Activated CD8-positive, alpha-beta memory T cell treated with anti-CD3 and anti-CD28 coated beads, Interleukin-2, amount 50 U/mL, for 1 hour (primary cell): Measurements from ENCODE around the gene GRM8.

Experiments used
- DNase-seq: peaks from one replicate; pipeline ENCODE4 v3.0.0-alpha.2; 2020; ENCODE audit errors: extremely low read depth

GRM8 gene

DNA sequence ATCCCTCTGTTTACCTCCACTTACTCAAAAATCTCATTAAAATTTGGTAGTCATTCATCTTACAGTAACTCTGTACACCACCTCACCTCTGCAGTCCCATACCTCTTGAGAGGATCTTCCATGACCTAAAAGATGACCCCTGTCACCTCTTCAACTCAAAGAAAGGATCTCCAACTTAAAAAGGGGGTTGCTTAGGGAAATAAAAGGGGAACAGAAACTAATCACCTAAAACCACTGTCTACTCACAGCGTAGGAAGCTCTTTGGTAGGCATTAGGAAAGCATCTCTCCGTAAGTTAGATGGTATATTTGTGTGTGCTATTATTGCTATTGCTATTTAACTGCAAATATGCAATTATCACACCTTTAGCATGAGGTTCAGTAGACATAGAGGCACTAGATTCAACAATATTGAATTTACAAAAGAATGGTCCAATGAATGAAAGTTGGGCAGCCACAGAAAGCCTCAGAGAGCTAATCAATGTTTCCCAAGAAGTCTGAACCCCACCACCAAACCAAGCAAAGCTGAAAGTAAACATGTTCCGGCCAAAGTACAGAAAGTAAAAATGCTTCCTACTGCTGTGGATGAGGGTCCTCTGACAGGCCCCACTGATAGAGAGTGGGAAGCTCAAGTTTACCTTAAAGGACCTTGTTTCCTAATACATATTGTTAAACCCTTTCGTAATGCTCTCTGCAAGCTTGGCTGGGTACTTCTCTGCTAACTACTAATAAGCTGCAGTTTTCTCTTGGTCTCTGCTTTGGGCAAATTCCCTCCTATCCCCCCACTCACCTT is 105.8 kb downstream of the GRM8 start:
- no peak for DNase-seq

DNA sequence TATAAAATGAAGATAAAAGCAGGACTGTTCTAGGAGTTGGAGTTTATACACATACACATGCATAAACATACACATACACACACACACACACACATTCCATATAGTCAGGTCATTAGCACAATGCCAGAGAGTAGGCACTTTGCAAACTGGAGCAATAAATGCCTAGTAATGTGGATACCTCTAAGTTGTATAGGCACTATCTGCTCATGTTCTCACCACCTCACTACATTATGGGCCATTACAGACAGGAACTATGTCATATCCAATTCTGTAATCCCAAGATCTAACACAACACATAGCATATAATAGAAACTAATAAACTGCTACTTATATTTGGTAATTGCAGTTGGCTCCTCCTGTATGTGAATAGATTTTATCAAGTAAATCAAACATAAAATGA is 115.6 kb downstream of the GRM8 start:
- DNase-seq = no peak

DNA sequence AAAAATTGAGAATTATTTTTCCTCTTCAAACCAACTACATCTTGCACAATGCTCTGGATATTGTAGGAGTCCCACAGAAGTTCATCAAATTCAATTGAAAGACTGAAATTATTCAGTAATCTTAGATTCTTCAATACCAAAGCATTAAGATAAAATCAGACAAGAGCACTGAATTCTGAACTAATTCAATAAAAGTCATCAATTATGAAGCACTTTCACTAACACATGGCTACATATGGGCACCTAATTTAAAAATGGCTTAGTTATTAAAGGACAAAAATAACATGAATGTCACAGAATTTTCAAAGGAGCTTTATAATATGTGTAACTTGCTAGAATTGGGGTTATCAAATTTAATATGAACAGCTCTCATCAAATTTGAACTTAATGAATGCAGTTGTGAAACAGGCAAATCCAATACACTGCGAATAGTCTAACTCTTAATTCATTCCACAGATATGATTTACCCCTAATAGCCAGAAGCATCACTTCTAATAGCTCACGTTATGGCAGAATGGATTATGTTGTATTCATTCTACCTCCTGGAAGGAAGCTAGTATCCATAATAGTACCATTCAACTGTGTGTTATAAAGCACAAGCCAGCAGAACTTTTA is 116.8 kb downstream of the GRM8 start:
- DNase-seq = no peak

DNA sequence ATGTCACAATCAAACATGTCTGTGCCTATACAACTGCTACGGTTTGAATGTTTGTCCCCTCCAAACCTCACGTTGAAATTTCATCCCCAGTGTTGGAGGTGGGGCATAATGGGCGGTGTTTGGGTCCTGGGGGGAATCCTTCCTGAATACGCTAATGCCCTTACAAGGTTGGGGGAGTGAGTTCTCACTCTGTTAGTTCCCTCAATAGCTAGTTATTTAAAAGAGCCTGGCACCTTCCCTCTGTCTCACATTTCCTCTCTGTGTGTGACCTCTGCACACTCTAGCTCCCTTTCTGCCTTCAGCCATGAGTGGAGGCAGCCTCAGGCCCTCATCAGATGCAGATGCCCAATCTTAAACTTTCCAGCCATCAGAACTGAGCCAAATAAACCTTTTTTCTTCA is 129.5 kb downstream of the GRM8 start:
- DNase-seq = no peak

DNA sequence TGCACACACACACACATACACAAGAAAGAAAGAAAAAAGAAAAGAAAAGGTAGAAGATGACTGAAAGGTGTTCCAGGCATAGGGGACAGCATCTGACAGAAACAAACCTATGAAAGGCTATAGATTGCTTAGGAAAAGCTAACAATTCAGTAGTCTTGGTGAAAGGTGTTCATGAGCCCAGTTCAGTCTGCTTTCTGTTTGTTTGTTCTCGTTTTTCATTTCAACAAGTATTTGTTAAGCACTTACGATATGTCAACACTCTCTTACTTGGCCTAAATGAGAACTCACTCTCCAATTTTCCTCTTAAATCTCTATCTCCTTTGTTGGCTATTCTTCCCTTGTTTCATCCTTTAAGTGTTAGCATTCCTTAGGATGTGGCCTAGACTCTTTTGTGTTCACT is 133.2 kb downstream of the GRM8 start:
- DNase-seq = no peak

DNA sequence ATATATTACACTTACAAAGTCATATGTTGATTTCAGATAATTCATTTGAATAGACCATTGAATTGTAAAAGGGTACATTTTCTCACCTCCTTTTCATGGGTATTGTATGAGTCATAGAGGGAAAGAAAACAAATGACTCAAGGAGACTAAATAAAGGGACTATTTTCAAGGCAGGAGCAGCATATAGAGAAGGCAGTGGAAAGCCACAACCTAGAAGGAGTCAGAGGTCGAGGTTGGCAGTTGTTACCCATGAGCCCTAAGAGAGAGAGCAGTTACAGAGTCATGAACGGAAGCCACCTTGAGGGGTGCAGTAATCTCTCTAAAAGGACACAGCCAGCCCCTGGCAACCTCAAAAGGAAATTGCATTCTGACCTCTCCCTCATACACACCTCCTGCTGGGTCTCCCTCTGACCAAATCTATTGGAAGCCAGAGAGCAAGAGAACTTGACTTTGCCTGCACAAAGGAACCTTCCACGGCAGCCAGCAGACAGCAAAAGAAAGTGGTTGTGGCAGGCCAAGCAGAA is 137.9 kb downstream of the GRM8 start:
- DNase-seq = no peak

DNA sequence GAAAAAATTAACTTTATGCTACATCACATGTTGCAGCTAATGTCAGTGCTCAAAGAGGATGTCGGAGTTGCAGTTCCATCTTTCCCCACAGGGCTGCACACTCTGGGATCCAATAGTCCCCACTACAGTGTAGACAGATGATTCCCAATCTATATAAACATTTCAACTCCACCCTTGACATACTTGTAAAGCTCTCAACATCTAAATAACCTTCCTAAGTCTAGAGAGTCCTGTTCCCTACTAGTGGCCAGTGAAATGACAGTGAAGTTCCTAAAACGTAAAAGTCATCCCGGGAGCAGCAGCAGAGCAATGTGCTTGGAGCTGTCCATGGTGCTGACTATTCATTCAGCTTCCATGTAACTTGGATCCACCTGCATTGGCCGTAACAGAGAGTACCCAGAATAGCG is 145.1 kb downstream of the GRM8 start:
- no peak for DNase-seq

DNA sequence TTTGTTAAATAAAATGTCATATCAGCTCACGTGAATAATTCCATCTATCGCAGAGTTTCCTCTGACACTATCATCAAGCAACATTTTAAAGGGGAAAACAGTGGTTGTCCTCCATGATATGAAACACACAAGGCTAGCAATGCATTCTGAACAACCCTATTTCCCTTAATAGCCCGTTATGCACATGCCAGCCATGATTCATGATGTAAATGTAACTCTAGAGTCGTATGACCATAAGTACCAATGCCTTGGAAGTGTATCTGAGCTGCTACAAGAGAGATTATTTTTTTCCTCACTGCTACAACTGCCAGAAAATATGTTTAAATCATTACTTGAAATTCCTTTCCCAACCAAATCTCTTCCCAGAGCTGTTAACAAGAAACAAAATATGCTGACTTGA is 159.4 kb downstream of the GRM8 start:
- DNase-seq = no peak

DNA sequence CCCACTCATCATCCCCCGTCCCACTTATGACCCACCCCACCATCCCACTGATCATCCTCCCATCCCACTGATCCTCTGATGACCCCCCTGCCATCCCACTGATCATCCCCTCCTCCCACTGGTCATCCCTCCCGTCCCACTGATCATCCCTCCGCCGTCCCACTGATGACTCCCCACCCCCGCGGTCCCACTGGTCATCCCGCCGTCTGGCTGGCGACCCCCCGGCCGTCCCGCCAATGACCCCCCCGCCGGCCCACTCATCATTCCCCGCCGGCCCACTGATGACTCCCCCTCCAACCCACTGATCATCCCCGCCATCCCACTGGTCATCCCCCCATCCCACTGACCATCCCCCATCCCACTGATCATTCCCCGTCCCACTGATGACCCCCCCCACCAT is 161.1 kb downstream of the GRM8 start:
- DNase-seq = no peak

DNA sequence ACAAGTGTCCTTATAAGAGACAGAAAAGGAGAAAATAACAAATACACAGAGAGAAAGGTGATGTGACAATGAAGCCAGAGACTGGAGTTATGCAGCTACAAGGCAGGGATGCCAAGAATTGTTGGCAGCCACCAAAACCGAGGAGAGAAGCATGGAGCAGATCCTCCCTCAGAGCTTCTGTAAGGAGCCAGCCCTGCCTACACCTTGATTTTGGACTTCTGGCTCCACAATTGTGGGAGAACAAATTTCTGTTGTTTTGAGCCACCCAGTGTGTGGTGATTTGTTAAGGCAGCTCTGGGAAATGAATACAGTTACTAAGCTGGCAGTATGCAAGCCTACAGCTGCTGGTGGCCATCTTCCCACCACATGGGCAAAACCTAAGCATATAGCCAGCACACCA is 163.6 kb downstream of the GRM8 start:
- DNase-seq = no peak

DNA sequence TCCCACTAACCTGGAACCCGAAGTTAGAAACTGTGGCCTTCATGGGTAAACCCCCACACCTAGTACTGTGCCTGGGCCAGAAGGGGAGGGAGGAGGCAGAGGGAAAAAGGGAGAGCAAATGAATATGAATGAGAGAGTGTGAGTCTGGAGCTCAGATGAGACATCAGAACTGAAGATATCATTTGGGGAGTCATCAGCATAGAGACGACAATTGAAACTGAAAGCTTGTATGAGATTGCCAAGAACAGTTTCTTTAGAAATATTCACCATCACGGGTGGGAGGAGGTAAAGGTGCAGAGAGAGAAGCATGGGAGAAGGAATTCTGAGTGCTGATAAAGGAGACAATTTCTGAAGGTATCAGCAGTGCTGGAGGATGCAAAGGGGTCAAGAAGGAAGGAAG is 171.2 kb downstream of the GRM8 start:
- DNase-seq = no peak

DNA sequence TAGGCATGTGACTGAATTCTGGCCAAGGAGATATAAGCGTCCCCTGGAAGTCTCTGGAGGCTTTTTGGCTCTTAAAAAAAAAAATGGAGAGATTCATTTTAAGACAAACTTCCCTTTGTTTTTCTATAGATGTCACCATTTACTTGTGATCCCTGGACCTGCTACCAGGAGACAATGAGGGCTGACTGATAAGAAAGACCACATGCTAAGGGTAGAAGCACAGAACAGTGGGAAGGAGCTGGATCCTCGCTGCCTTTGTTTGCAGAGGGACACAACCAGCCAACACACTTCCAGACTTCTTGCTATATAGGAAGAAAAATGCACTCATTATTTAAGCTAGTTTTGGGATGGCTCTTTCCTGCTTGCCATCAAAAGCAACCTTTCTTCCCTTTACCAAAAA is 172.2 kb downstream of the GRM8 start:
- no peak for DNase-seq

DNA sequence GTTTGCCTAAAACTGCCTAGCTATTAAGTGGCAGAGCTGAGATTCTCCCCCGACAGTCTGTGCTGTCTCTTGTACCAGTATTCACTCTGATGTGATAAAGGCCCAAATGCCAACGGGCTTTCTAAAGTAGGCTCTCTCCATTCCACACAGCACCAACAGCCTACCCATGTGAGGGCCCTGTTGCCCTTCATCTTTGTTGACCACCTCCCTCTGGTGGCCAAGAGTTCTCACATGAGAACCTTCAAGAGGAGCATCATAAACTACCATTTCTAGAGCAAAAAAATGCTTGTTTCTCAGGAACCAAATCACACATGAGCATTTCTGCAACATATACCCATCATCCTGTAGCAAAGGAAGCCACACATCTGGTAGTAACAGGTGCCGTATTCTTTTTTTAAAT is 185.8 kb downstream of the GRM8 start:
- DNase-seq = no peak

DNA sequence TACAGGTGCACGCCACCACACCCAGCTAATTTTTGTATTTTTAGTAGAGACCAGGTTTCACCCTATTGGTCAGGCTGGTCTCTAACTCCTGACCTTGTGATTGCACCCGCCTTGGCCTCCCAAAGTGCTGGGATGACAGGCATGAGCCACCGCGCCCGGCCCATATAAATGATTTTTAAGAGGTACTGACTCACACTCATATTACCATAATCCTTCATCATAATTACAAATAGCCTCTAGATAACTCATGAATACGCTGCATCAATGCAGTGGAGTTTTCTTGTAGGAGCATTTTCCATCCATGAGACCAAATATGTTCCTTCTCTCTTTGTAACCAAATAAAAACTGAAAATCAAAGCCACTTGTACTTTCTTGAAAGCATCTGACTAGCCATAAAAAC is 193.3 kb downstream of the GRM8 start:
- no peak for DNase-seq

DNA sequence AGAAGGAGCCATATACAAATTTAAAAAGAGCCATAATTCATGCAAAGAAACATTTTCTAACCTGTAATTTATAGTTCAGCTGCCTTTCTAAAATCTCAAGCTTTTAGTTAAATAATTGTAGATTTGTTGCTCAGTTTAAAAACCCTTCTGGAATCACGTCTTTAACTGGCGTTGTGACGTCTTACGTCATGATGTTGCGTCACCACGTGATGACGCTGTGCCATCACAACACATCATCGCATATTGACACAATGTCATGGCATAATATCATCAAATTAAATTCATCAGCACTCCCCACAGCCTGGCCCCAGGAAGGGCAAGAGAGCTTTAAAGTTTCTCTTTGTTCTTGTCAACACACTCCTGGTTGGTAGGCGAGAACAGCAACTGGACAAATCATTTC is 194.8 kb downstream of the GRM8 start:
- DNase-seq = no peak

DNA sequence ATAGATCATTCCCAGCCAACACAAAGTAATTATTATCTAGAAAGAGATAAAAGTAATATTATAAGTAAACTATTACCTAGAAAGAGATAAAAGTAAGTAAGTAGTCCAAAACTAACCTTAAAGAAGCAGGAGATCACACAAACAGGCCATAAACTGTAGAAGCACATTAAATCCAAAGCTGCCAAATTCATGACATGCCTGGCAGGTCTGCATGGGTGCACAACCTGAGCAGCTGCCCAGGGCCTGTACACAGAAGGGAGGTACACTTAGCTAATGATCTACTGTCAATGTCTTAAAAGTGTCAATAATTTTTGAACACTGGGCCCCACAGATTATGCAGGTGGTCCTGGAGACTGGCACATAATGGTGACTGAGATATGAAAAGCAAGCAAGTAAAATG is 196.5 kb downstream of the GRM8 start:
- no peak for DNase-seq

DNA sequence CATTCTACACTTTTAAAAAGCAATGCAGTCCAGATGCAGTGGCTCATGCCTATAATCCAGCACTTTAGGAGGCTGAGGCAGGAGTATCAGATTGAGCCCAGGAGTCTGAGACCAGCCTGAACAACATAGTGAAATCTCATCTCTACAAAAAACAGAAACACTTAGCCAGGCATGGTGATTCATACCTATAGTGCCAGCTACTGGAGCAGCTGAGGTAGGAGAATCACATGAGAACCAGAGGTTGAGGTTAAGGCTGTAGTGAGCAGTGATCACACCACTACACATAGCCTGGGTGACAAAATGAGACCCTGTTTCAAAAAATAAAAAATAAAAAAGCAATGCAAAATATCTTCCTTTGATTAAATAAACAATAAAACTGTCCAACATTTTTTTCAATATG is 205.2 kb downstream of the GRM8 start:
- no peak for DNase-seq

DNA sequence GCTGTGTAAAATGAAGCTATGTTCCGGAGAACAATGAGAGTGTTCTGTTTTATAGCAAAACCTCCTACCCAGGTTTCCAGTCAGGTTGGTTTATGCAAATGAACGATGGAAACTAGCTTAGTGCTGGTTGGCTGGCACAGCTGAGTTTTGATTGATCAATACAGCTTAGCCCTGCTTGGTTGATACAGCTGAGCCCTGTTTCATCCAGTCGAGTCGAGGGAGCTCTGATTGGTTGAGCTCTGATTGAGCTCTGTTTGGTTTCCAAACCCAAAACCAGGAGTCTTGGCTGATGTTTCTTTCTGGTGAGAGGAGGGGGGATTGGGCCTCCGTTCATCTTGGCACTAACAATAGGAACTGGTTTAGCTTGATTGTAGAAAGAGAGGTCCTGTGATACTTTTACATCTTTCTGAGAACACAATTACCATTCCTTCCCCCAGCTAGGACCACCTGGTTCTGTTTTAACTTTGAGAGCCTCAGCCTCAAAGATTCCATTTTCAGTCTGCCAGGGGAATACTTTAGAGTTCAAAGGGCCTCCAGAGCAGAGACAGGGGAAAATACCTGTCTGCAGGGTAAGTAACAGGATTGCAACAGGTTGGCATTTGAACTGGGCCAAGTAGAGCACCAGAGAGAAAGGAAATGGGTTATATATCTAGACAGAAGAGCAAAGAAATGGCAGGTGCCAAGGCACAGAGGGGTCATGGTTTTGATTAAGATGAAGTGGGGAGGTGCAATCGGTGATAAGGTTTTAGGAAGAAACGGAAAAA is 210.9 kb downstream of the GRM8 start:
- no peak for DNase-seq

DNA sequence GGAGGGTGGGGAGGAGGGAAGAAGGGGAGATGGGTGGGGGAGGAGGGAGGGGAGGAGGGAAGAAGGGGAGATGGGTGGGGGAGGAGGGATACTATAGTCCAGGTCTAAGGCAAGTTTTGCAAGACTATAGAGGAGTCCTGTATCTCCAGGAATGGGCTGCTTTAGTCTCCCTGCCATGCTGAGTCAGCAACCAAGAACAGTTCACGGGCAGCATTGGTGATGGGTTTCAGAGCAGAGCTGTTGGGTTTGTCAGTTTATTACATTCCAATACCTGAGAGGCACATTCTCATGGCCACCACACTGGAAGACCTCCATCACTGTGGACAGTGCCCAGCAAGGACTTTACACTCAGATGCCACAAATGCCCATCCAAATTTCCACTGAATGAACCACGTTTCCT is 212.7 kb downstream of the GRM8 start:
- DNase-seq = no peak

DNA sequence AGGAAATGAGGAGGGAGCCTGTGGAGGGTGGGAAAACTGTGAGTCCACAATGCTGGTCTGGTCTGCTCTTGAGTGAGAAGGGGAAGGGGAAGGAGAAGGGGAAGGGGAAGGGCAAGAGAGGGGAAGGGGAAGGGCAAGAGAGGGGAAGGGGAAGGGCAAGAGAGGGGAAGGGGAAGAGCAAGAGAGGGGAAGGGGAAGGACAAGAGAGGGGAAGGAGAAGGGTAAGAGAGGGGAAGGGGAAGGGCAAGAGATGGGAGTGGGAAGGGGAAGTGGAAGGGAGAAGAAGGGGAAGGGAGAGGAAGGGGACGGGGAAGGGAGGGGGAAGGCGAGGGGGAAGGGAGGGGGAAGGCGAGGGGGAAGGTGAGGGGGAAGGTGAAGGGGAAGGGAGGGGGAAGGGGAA is 213.2 kb downstream of the GRM8 start:
- no peak for DNase-seq

DNA sequence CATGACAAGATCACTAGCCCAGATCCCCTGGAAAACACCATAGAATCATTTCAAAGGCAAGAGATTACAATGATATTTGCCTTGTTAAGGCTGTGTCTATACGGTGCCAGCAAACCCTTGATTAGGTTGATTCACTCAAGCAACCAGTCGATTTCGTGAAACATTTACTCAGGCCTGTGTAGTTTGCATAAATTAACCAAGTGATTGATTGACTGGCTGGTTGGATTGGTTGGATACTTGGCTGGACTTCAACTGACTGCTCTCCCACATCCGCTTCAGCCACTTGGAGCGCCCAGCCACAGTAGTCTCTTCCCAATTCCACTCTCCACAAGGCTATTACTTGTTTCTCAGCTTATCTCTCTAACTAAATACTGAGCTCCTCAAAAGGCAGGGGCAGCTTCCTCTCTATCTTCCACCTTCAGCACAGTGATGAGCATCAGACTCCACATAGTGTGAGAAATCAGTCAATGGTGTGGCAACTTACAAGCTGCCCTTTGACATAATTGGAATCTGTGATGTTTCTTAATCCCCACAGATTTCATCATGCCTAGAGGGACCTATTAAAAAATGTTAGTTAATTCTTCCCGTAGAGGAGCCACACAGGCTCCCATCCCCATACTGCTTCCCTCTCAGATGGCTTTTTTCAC is 217.4 kb downstream of the GRM8 start:
- DNase-seq = no peak

DNA sequence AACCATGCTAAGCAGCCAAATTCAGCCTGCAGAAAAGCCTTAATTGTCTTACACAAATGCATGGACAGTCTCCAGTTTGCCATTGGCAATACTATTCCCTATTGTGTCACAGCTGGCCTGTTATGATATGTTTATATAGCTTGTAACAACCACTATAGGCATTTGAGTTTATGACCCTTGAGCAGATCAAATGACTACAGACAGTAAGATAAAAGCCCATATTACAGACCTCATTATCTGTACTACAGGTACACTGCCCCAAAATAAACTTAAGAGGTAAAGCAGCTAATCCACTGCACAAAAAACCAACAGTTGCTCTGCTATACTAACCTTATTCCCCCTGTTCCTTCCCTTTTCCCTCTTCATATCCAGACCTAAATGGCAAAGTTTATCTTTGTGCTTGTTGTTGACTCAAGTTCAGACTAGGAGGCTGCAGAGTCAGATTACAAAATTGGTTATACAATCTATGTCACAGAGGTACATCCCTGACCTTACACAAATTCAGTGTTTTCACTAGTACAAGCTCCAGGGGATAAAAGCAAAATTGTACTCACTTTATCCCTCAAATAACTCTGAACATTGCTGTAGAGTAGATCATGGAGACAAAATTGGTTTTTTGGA is 218.4 kb downstream of the GRM8 start:
- DNase-seq = no peak
